A549 (cell line): ENCODE data around the gene FAM228B. TPM values are rescaled to one million over a fixed set of nuclear protein-coding genes. Genes with fewer than 3 reads are reported as not detected.

Source experiments
- ATAC-seq, 2 experiments: fragments of 200-7000 bp in 1 of 2; fragments of >200 bp in 1 of 2; cut with Nextera tagmentation in 1 of 2; cut with Tn5 transposase in 1 of 2; 3 replicates each; pipeline versions ENCODE4 v1.8.0 to v1.9.1; 2018 to 2020; ENCODE audit warnings: mild to moderate bottlenecking in 1 of 2, moderate library complexity in 1 of 2
- CTCF ChIA-PET: fragments of 300-600 bp; sonication (Branson Sonifier 250); formaldehyde crosslinking; extraction: SDS; loops from one replicate; lab custom pipeline; 2021; ENCODE audit warnings: antibody characterized with exemption, inconsistent platforms; lab: Yijun Ruan, JAX
- POLR2A ChIA-PET: fragments of 350-600 bp; formaldehyde crosslinking; extraction: SDS; loops from one replicate; lab custom pipeline; 2021; ENCODE audit warnings: antibody characterized with exemption, inconsistent platforms; lab: Yijun Ruan, JAX
- DNase-seq, 2 experiments: peaks; one replicate each; pipeline versions ENCODE4 v3.0.0 to v3.0.0-alpha.2; 2011 to 2016; ENCODE audit warnings: low read depth in 1 of 2, low spot score in 1 of 2
- FAIRE-seq: peaks from 2 replicates; lab custom pipeline; 2011; peaks lifted over from hg19 to GRCh38; lab: Jason Lieb, UNC
- H3K27ac ChIP-seq, 2 experiments: fragments of >200 bp; sonication (Bioruptor Twin); formaldehyde crosslinking; 3 replicates each; pipeline ENCODE4 v1.5.1; 2016 to 2017
- H3K4me1 ChIP-seq: fragments of >200 bp; sonication (Bioruptor Twin); formaldehyde crosslinking; 3 replicates; pipeline ENCODE4 v1.6.1; 2016
- H3K4me2 ChIP-seq: fragments of >200 bp; sonication (Bioruptor Twin); formaldehyde crosslinking; 3 replicates; pipeline ENCODE4 v1.6.1; 2016
- H3K4me3 ChIP-seq: fragments of >200 bp; sonication (Bioruptor Twin); formaldehyde crosslinking; 3 replicates; pipeline ENCODE4 v1.5.1; 2016
- H3K9me3 ChIP-seq: fragments of >200 bp; sonication (Bioruptor Twin); formaldehyde crosslinking; 3 replicates; pipeline ENCODE4 v1.6.1; 2016
- BHLHE40 ChIP-seq: IDR thresholded peaks from 2 replicates; pipeline ENCODE4 v1.6.1; 2012; ENCODE audit warnings: low read depth, low read length, inconsistent platforms
- CBX8 ChIP-seq: fragments of 200-600 bp; sonication (generic); IDR thresholded peaks from 2 replicates; pipeline ENCODE4 v1.6.1; 2016
- CEBPB ChIP-seq, 2 experiments: fragments of >200 bp in 1 of 2; sonication (Bioruptor Twin) in 1 of 2; formaldehyde crosslinking in 1 of 2; IDR thresholded peaks; 2 replicates each; pipeline ENCODE4 v1.6.1; 2012 to 2016
- CTCF ChIP-seq: fragments of >200 bp; sonication (Bioruptor Twin); formaldehyde crosslinking; IDR thresholded peaks from 3 replicates; pipeline ENCODE4 v1.5.1; 2016
- EHF ChIP-seq: fragments of 250-450 bp; sonication (Bioruptor Pico); IDR thresholded peaks from 2 replicates; pipeline ENCODE4 v1.5.0; 2020; ENCODE audit warnings: mild to moderate bottlenecking
- EHMT2 ChIP-seq: fragments of 200-600 bp; sonication (generic); IDR thresholded peaks from 2 replicates; pipeline ENCODE4 v1.6.1; 2016; ENCODE audit warnings: antibody characterized with exemption, low read depth, mild to moderate bottlenecking, moderate library complexity
- ELK1 ChIP-seq: fragments of 150-350 bp; IDR thresholded peaks from 2 replicates; pipeline ENCODE4 v1.6.1; 2014; ENCODE audit warnings: low read depth, mild to moderate bottlenecking, low read length
- EP300 ChIP-seq, 2 experiments: fragments of >200 bp; sonication (Bioruptor Twin); formaldehyde crosslinking; IDR thresholded peaks; 2 replicates in 1 of 2; 3 replicates in 1 of 2; pipeline ENCODE4 v1.6.1; 2016 to 2017
- FOSB ChIP-seq: fragments of 250-450 bp; sonication (Bioruptor Pico); IDR thresholded peaks from 2 replicates; pipeline ENCODE4 v1.5.0; 2020; ENCODE audit warnings: mild to moderate bottlenecking, moderate library complexity
- FOSL2 ChIP-seq, 2 experiments: fragments of 450-650 bp in 1 of 2; fragments of >200 bp in 1 of 2; sonication (Bioruptor Twin) in 1 of 2; formaldehyde crosslinking; IDR thresholded peaks; 2 replicates each; pipeline versions ENCODE4 v1.5.0 to v1.6.1; 2016 to 2020; ENCODE audit warnings: mild to moderate bottlenecking in 1 of 2, moderate library complexity in 1 of 2
- FOXS1 ChIP-seq: fragments of 250-450 bp; sonication (Bioruptor Pico); IDR thresholded peaks from 2 replicates; pipeline ENCODE4 v1.5.0; 2020; ENCODE audit warnings: mild to moderate bottlenecking, moderate library complexity
- HDAC2 ChIP-seq: fragments of 200-600 bp; sonication (generic); IDR thresholded peaks from 2 replicates; pipeline ENCODE4 v1.6.1; 2016
- HEYL ChIP-seq: fragments of 250-450 bp; sonication (Bioruptor Pico); IDR thresholded peaks from 2 replicates; pipeline ENCODE4 v1.8.0; 2021; ENCODE audit warnings: mild to moderate bottlenecking, moderate library complexity
- HOXB13 ChIP-seq: fragments of 250-450 bp; sonication (Bioruptor Pico); IDR thresholded peaks from 2 replicates; pipeline ENCODE4 v1.5.0; 2020; ENCODE audit warnings: low read depth, mild to moderate bottlenecking, moderate library complexity
- HOXB5 ChIP-seq: fragments of 250-450 bp; sonication (Bioruptor Pico); IDR thresholded peaks from 2 replicates; pipeline ENCODE4 v1.5.0; 2020; ENCODE audit warnings: mild to moderate bottlenecking, moderate library complexity
- JUNB ChIP-seq: fragments of >200 bp; sonication (Bioruptor Twin); formaldehyde crosslinking; IDR thresholded peaks from 2 replicates; pipeline ENCODE4 v1.6.1; 2016
- KDM1A ChIP-seq: fragments of 200-600 bp; sonication (generic); IDR thresholded peaks from 2 replicates; pipeline ENCODE4 v1.6.1; 2016; ENCODE audit warnings: low read depth, mild to moderate bottlenecking
- KDM5A ChIP-seq: fragments of 200-600 bp; sonication (generic); IDR thresholded peaks from 2 replicates; pipeline ENCODE4 v1.6.1; 2016; ENCODE audit warnings: antibody characterized with exemption, mild to moderate bottlenecking
- MAFK ChIP-seq: fragments of 450-650 bp; IDR thresholded peaks from 2 replicates; pipeline ENCODE4 v1.6.1; 2014; ENCODE audit not compliant: partially characterized antibody
- NFE2L2 ChIP-seq: fragments of 150-350 bp; conservative IDR thresholded peaks from 2 replicates; pipeline ENCODE4 v1.6.1; 2014; ENCODE audit warnings: low read length
- NR3C1 ChIP-seq: fragments of >200 bp; sonication (Bioruptor Twin); formaldehyde crosslinking; IDR thresholded peaks from 3 replicates; pipeline ENCODE4 v1.6.1; 2017
- PHF8 ChIP-seq: fragments of 200-600 bp; sonication (generic); IDR thresholded peaks from 2 replicates; pipeline ENCODE4 v1.6.1; 2016; ENCODE audit warnings: low read depth, mild to moderate bottlenecking, antibody characterized with exemption, moderate library complexity, borderline replicate concordance
- RCOR1 ChIP-seq: fragments of 150-350 bp; IDR thresholded peaks from 2 replicates; pipeline ENCODE4 v1.6.1; 2014; ENCODE audit warnings: antibody characterized with exemption, low read length, low read depth
- RFX5 ChIP-seq: fragments of 450-650 bp; IDR thresholded peaks from 2 replicates; pipeline ENCODE4 v1.7.1; 2014; ENCODE audit warnings: antibody characterized with exemption, mild to moderate bottlenecking, moderate library complexity
- RNF2 ChIP-seq: fragments of 200-600 bp; sonication (generic); IDR thresholded peaks from 2 replicates; pipeline ENCODE4 v1.6.1; 2016; ENCODE audit warnings: low read depth, mild to moderate bottlenecking, antibody characterized with exemption, moderate library complexity, borderline replicate concordance
- SREBF2 ChIP-seq: fragments of 450-650 bp; IDR thresholded peaks from 2 replicates; pipeline ENCODE4 v1.6.1; 2014; ENCODE audit warnings: mild to moderate bottlenecking, moderate library complexity
- TFCP2L1 ChIP-seq: fragments of 250-450 bp; sonication (Bioruptor Pico); IDR thresholded peaks from 2 replicates; pipeline ENCODE4 v1.5.0; 2021; ENCODE audit warnings: mild to moderate bottlenecking
- WGBS: methylation state at CpG from one replicate; pipeline ENCODE4 v1.1.6; 2017; ENCODE audit errors: missing lambda C conversion rate; 5-methylcytosine and 5-hydroxymethylcytosine counted together
- polyA plus RNA-seq, 4 experiments: library from polyadenylated mRNA; depleted of rRNA in 3 of 4; stranded (reverse); fragments of >200 nt; fragmentation: RNase III in 1 of 4; extraction: RNeasy Plus Mini Kit Qiagen cat#74134 plus additional on column Dnase treatment in 1 of 4; gene quantifications; 2 replicates in 3 of 4; 3 replicates in 1 of 4; pipeline ENCODE4 v1.2.3, GENCODE V29; 2011 to 2017

The FAM228B gene
- polyA plus RNA-seq, 2 of the 4 experiments (the other 2 are of a cell fraction), result 3.8 to 7.6 TPM

DNA sequence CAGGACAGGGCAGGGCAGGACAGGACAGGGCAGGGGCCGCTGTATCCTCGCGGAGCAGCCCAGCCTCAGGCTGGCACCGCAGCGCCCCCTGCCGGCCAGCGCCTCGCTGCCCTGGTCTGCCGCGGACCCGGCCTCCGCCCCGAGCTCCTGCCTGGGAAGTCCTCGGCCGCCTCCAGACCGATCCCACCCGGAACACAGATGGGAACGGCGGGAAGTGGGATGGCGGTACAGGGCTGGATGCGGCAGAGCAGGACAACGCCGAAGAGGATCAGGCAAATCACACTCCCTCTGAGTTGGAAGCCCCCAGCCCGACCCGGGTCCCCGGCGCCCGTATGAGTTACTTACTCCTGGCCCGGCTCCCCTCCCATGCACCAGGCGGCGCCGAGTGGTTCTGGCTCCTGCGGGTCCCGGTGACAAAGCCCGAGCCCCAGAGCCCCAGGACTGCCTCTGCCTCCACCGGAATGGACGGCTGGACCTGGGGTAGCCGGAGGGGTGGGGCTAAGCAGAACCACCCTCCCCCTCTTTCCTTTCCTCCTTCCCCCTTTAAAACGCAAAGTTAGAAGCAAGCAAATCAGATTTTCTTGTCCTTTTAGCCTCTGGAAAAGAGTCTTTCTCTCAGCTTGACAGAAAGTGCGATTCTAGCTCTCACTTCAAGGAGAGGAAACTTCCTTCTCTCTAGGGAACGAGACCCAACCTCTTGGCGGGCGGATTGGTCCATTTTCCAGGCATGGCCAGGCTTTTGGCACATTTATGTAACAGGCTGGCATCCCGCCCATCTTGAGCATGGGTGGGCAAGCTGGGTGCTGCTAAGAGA is 38.7 kb upstream of the FAM228B start, which contains the start of gene TP53I3 (continued):
- TF ChIP-seq PHF8 (peak; percentile 77), SREBF2 (no peak), RFX5 (peak; percentile 34; the same call in 1 of the 2 replicates)

DNA sequence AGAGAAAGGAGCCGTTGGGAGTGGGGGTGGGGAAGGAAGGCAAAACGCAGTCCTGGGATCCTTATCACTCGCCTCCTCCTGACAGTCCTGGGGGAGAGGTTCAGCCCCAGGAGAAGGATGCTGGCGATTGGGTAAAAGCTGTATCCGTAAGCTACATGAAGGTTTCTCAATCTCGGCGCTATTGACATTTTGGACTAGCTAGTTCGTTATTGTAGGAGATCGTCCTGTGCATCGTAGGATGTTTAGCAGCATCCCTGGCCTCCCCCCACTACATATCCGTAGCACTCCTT is 38.1 kb upstream of the FAM228B start:
- no peak for FAIRE-seq

GRCh38 chr2:24086241-24086640 is 37.0 kb upstream of the FAM228B start:
- Histone ChIP-seq H3K4me1 (peaks cover 26% of the 10 kb centered on the region), H3K4me3 (no peak overlapping the region), H3K27ac (no peak overlapping the region), H3K4me2 (no peak overlapping the region), H3K9me3 (no peaks in the 10 kb centered on the region)
- ChIA-PET CTCF (interaction anchor here (1.5 to 5.9 kb wide), 3 partner anchors 21 to 159 kb away, joined by 3 to 90 read pairs (median 51); partner anchors contain the start of gene ATAD2B), POLR2A (no interaction called here)
- TF ChIP-seq EHF (CRISPR knock-in tag) (no peak), RNF2 (no peak), HEYL (CRISPR knock-in tag) (no peak), ELK1 (no peak), HOXB5 (no peak), BHLHE40 (no peak), CTCF (no peak), TFCP2L1 (CRISPR knock-in tag) (no peak), HDAC2 (no peak), HOXB13 (CRISPR knock-in tag) (no peak), FOSL2 (IDR thresholded peaks at IDR 0.05) (no peak), FOSL2 (CRISPR knock-in tag; IDR thresholded peaks at IDR 0.05) (no peak), CEBPB (IDR thresholded peaks at IDR 0.05) (no peak), NFE2L2 (no peak), EHMT2 (no peak), FOXS1 (CRISPR knock-in tag) (no peak), NR3C1 (no peak), KDM1A (no peak), EP300 (IDR thresholded peaks at IDR 0.05) (no peak), RCOR1 (no peak), CBX8 (no peak)
- 87% methylated on average over 1 of the region's 1 CpG for WGBS
- ATAC-seq (no peak), DNase-seq (no peak), FAIRE-seq (no peak)

More for the DNA sequence above, 38.1 kb upstream of the FAM228B start:
- CTCF ChIA-PET, result interaction anchor here (0.6 to 5.9 kb wide), 43 partner anchors 9 to 1879 kb away, joined by 3 to 90 read pairs (median 7); partner anchors contain the start of genes ATAD2B, FAM228B, MFSD2B and PFN4
- H3K4me1 ChIP-seq, result peaks cover 27% of the 10 kb centered on the region
- H3K27ac ChIP-seq, result peak overlapping the region; percentile 91 to 97
- no peak for DNase-seq
- 33% methylated on average over 11 of the region's 11 CpGs for WGBS
- no peak for TF ChIP-seq MAFK
- TF ChIP-seq FOSB (CRISPR knock-in tag), result no peak
- no peak for TF ChIP-seq JUNB
- TF ChIP-seq CEBPB (IDR thresholded peaks at IDR 0.05), result 0 out of 4 replicates have a peak, but pooled peaks of 1 of the 2 experiments have one; percentile 14
- no peak for TF ChIP-seq HDAC2
- TF ChIP-seq BHLHE40, result no peak
- TF ChIP-seq KDM5A, result no peak
- TF ChIP-seq, all 56 proteins: peak for 1
- POLR2A ChIA-PET, result interaction anchor here (0.6 to 5.0 kb wide), 7 partner anchors 9 to 287 kb away, joined by 3 to 99 read pairs (median 28); partner anchors contain the start of genes ATAD2B, FAM228B, PFN4 and SF3B6
- Histone ChIP-seq H3K9me3 (no peaks in the 10 kb centered on the region), H3K4me2 (peak overlapping the region; percentile 95), H3K4me3 (peak overlapping the region; percentile 65)
- peak; percentile 1 to 4; a peak in 5 of 6 replicates for ATAC-seq
